Muscle of leg (tissue), 11 donors: ENCODE results near the gene GSKIP. TPM values are rescaled to one million over a fixed set of nuclear protein-coding genes. Genes with fewer than 3 reads are reported as not detected.
A peak's percentile ranks its signal among the peaks of the same experiment; 100 is the strongest.

Experiments
- DNase-seq: peaks from one replicate; pipeline ENCODE4 v3.0.0; 2013
- H3K27ac ChIP-seq: one replicate; pipeline ENCODE4 v1.5.1; 2013; ENCODE audit warnings: mild to moderate bottlenecking, low read length, control low read depth
- H3K27me3 ChIP-seq: one replicate; pipeline ENCODE4 v1.6.1; 2013; ENCODE audit warnings: low read length; ENCODE audit not compliant: control insufficient read depth, insufficient read depth
- H3K36me3 ChIP-seq: one replicate; pipeline ENCODE4 v1.6.1; 2013; ENCODE audit warnings: low read length; ENCODE audit not compliant: control insufficient read depth, insufficient read depth
- H3K4me1 ChIP-seq: one replicate; pipeline ENCODE4 v1.6.1; 2013; ENCODE audit warnings: low read length; ENCODE audit not compliant: control insufficient read depth, insufficient read depth
- H3K4me3 ChIP-seq: one replicate; pipeline ENCODE4 v1.5.1; 2013; ENCODE audit warnings: low read length, control low read depth
- H3K9me3 ChIP-seq: replicated peaks from 2 replicates; pipeline ENCODE4 v1.6.1; 2013; ENCODE audit warnings: low read depth, low read length; ENCODE audit not compliant: control insufficient read depth
- WGBS: methylation state at CpG from one replicate; pipeline ENCODE4 v1.1.5; 2013; ENCODE audit warnings: missing lambda C conversion rate; ENCODE audit not compliant: insufficient coverage; 5-methylcytosine and 5-hydroxymethylcytosine counted together
- polyA plus RNA-seq, 8 donors: library from polyadenylated mRNA; unstranded; fragments of 120-200 nt; gene quantifications; one replicate each; pipeline versions ENCODE4 v1.2.1 to v1.2.3, GENCODE V29; 2013; ENCODE audit warnings: inconsistent platforms in 1 of 8, low replicate concordance in 1 of 8; ENCODE audit not compliant: insufficient read length in 8 of 8, insufficient read depth in 1 of 8
- total RNA-seq: library from RNA; stranded (reverse); fragments of 120-200 nt; gene quantifications from one replicate; pipeline ENCODE4 v1.2.4, GENCODE V29; 2013

GSKIP gene
- total and polyA plus RNA-seq, 9 donors, result 11.3 to 18.4 (median 15.8) TPM

DNA sequence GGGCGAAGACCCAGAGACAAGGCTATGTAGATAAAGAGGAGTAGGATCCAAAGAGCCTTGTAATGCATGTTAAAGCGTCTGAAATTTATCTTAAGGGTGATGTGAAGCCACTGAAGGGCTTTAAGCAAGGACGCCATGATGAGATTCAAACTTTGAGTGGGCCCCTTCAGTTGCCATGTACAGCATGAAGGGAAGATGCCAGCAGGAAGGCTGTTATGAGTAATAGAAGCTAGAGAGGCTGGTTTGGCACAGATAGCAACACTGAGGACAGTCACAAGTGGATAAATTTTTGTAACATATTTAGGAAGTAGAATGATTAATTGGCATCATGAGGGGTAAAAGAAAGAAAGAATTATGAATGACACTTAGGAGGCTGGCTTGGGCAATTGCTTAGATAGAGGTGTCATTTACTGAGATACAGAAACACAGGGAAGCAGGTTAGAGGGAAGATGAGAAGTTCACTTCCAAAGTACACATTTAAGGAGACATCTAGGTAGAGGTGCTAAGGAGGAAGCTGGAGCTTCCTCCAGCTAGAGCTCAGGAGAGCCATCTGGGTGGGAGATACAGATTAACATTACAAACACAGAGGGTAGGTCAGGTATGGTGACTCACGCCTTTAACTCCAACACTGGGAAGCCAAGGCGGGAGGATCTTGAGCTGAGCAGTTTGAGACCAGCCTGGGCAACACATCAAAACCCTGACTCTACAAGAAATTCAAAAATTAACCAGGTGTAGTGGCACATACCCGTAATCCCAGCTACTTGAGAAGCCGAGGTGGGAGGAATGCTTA, 13.8 kb upstream of the GSKIP start:
- H3K4me3 ChIP-seq, result no peak overlapping the region
- DNase-seq, result no peak
- H3K36me3 ChIP-seq, result no peaks in the 10 kb centered on the region
- no peaks in the 10 kb centered on the region for H3K4me1 ChIP-seq
- WGBS, result 90% methylated on average over 5 of the region's 7 CpGs
- no peaks in the 10 kb centered on the region for H3K9me3 ChIP-seq
- H3K27me3 ChIP-seq, result no peaks in the 10 kb centered on the region
- no peak overlapping the region for H3K27ac ChIP-seq

DNA sequence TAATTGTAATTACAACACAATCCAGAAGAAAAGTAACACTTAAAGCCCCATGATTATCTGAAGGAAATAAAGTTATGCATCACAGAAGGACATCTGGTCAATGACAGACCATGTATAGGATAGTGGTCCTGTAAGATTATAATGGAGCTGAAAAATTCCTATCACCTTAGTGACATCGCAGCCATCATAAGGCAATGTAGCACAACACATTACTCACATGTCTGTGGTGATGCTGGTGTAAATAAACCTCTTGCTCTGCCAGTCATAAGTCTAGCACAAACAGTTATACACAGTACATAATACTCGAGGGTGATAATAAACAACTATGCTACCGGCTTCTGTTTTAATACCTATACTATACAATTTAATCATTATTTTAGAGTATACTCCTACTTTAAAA, 11.3 kb upstream of the GSKIP start:
- H3K9me3 ChIP-seq, result no peaks in the 10 kb centered on the region
- WGBS, result no CpG with 5 or more reads among the region's 3 CpGs

DNA sequence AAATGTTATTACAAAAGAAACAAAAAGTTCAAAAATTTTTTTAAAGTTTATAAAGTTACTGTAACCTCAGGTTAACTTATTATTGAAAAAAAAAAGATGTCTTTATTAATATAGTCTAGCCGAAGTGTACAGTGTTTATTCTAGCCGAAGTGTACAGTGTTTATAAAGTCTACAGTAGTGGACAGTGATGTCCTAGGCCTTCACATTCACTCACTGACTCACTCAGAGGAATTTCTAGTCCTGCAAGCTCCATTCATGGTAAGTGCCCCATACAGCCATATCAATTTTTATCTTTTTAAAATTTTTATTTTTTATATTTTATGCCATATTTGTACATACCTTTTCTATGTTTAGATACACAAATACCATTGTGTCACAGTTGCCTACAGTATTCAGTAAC, 10.6 kb upstream of the GSKIP start:
- Histone ChIP-seq H3K27ac (no peak overlapping the region), H3K9me3 (no peaks in the 10 kb centered on the region), H3K4me1 (no peaks in the 10 kb centered on the region), H3K4me3 (no peak overlapping the region), H3K27me3 (no peaks in the 10 kb centered on the region), H3K36me3 (no peaks in the 10 kb centered on the region)
- WGBS, result no CpG with 5 or more reads among the region's 2 CpGs
- DNase-seq, result no peak

More for the DNA sequence above, 11.3 kb upstream of the GSKIP start:
- Histone ChIP-seq H3K36me3 (no peaks in the 10 kb centered on the region), H3K27me3 (no peaks in the 10 kb centered on the region), H3K27ac (no peak overlapping the region), H3K4me1 (no peaks in the 10 kb centered on the region), H3K4me3 (no peak overlapping the region)
- DNase-seq, result no peak

DNA sequence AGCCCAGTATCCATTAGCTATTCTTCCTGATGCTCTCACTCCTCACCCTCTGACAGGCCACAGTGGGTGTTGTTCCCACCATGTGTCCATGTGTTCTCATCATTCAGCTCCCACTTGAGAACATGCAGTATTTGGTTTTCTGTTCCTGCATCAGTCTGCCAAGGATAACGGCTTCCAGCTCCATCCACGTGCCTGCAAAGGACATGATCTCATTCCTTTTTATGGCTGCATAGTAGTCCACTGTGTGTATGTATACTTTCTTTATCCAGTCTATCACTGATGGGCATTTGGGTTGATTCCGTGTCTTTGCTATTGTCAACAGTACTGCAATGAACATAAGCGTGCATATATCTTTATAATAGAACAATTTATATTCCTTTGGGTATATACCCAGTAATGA, 9.1 kb upstream of the GSKIP start:
- H3K36me3 ChIP-seq, result no peaks in the 10 kb centered on the region
- H3K9me3 ChIP-seq, result no peaks in the 10 kb centered on the region
- no peak overlapping the region for H3K27ac ChIP-seq
- DNase-seq, result no peak
- H3K27me3 ChIP-seq, result no peaks in the 10 kb centered on the region
- H3K4me3 ChIP-seq, result no peak overlapping the region
- no CpG with 5 or more reads among the region's 4 CpGs for WGBS
- no peaks in the 10 kb centered on the region for H3K4me1 ChIP-seq

DNA sequence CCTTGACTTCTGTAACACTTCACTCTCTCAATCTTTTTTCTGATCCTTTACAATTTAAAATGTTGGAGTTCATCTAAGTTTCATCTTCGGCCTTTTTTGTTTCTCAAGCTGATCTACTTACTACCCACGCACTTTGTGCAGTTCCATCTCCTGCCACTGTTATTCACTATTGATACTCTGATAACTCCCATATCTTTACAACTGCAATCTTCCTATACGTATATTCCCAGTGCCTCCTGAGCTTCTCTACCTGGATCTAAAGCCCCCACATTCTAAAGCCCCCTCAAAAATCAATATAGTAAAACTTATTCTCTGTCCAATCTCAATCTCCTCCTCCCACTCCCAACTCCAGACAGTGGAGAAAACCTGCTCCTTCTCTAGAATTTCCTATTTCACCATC, 6.1 kb upstream of the GSKIP start:
- no peak for DNase-seq
- WGBS, result 82% methylated on average over 3 of the region's 3 CpGs
- H3K4me3 ChIP-seq, result no peak overlapping the region
- no peaks in the 10 kb centered on the region for H3K27me3 ChIP-seq
- no peaks in the 10 kb centered on the region for H3K36me3 ChIP-seq
- no peak overlapping the region for H3K27ac ChIP-seq
- H3K9me3 ChIP-seq, result no peaks in the 10 kb centered on the region
- H3K4me1 ChIP-seq, result peaks cover 6% of the 10 kb centered on the region

DNA sequence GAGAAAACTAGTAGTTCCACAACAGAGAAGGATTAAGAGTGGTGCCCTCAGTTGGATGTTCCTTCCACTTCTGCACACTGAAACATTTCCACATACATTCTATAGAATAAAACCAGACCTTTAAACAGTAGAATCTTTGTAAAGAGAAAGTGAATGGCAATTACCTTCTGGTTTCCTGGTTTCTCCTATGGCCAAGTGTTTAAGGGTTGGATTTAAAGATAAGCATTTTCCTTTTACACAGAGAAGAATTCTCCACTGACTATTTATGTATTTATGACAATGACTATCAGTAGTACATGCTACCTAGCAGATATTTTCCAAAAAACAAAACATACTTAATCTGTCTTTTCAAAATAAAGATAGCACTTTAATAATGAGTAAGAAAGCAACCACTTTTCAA, 3.4 kb upstream of the GSKIP start:
- Histone ChIP-seq H3K4me3 (no peak overlapping the region), H3K27ac (no peak overlapping the region), H3K9me3 (no peaks in the 10 kb centered on the region), H3K27me3 (no peaks in the 10 kb centered on the region), H3K36me3 (no peaks in the 10 kb centered on the region), H3K4me1 (peaks cover 9% of the 10 kb centered on the region)
- no peak for DNase-seq

DNA sequence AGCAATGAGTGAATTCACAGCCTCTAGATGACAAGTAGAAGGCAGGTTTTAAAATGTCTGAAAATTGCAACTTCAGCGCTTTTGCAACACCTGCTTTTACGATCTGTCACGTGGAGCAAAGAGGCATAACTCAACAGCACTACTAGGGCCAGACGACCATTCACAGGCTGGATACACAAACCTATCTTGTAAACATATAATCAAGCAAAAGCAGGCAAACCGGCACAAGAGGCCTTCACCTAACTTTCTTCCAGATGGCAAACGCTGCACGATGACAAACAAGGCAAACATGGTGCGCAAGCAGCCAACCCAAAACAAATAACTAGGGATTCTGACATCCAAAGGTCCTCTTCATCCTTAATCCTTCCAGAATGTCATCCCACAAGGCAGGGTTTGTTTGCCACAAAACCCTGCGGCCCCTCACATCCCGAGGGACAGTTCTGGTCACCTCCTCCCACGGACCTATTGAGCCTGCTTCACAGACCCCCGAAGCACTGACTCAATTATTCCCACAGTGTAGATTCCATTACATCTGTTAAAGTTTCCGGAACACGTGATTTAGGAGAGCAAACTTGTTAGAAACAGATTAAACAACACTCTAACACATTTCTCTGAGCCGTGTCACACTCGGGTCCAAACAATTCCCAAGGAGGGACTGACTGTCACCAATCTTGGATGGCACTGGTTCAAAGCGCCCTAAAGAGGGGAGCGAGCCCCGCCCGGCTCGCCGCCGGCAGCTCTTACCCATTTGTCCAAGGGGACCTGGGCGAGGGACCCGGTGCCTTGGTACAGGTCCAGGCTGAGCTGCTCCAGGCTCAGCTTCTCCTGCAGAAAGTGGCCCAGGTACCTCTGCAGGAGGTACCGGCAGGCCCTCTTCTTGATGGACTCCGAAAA, 1.0 kb upstream of the GSKIP start:
- Histone ChIP-seq H3K36me3 (no peaks in the 10 kb centered on the region), H3K9me3 (no peaks in the 10 kb centered on the region), H3K27ac (peak overlapping the region; percentile 94), H3K4me1 (peaks cover 9% of the 10 kb centered on the region), H3K4me3 (peak overlapping the region; percentile 94), H3K27me3 (no peaks in the 10 kb centered on the region)
- peak; percentile 72 for DNase-seq
- WGBS, result 3% methylated on average over 24 of the region's 27 CpGs

DNA sequence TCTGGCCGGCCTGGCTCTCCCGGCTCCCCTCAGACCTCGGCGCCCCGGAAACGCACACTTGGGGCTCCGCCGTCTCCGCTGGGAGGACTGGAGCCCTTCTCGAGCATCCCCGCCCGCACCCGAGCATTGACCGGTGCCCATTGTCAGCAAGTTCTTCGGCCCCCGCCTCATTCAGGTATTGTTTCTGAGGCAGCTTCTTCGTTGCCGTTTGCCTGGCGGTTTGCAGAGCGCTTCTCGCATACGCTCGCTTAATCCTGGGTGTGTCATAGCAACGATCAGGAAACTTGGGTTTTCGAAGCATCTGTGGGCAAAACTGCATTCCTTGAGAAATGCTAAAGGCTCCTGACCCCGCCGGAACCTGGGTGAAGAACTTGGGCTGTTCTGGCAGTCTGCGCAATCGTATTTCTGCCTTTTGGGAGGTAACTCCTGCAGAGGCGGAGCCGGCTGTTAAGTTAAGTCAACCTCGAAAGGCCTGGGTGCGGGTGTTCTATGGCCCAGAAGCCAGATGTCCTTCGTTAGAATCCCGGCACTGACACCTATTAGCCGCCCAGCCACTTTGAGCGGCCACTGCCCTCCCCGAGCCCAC, 518 bp downstream of the GSKIP start:
- Histone ChIP-seq H3K4me3 (peak overlapping the region; percentile 83), H3K27me3 (no peaks in the 10 kb centered on the region), H3K9me3 (no peaks in the 10 kb centered on the region), H3K36me3 (no peaks in the 10 kb centered on the region), H3K27ac (peak overlapping the region; percentile 45), H3K4me1 (peaks cover 9% of the 10 kb centered on the region)
- peak; percentile 37 for DNase-seq
- under 1% methylated on average over 33 of the region's 38 CpGs for WGBS

DNA sequence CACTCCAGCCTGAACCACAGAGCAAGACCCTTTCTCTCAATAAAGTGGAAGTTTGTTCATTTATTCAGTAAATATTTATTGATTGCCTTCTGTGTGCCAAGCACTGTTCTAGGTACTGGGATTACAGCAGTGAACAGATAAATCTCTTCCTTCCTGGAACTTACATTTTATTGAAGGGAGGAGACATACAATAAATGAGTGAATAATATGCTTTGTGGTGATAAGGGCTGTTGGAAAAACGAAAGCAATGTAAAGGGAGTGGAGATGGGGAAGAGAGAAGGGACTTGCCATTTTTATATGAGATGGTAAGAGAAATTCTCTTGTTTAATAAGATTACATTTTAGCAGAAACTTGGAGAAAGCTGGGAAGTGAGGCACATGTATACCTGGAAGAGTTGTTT, 1.6 kb downstream of the GSKIP start:
- Histone ChIP-seq H3K4me3 (no peak overlapping the region), H3K4me1 (peaks cover 9% of the 10 kb centered on the region), H3K27ac (no peak overlapping the region), H3K36me3 (no peaks in the 10 kb centered on the region), H3K9me3 (no peaks in the 10 kb centered on the region), H3K27me3 (no peaks in the 10 kb centered on the region)
- no peak for DNase-seq
- WGBS, result 78% methylated on average over 1 of the region's 1 CpG

DNA sequence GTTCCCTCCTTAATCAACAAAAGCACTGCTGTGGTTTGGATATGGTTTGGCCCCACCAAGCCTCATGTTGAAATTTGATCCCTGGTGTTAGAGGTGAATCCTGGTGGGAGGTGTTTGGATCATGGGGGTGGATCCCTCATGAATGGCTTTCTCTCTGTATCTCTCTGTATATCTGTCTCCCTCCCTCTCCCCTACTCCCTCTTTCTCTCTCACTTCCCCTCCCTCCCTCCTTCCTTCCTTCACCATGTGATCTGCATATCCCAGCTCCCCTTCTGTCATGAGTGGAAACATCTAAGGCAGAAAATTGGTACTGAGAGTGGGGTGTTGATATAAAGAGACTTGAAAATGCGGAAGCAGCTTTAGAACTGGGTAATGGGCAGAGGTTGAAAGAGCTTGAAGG, 5.2 kb downstream of the GSKIP start:
- Histone ChIP-seq H3K4me3 (no peak overlapping the region), H3K9me3 (no peaks in the 10 kb centered on the region), H3K27ac (no peak overlapping the region), H3K27me3 (no peaks in the 10 kb centered on the region), H3K4me1 (peaks cover 3% of the 10 kb centered on the region), H3K36me3 (no peaks in the 10 kb centered on the region)
- WGBS, result 92% methylated on average over 1 of the region's 1 CpG
- DNase-seq, result no peak
